H1 (cell line): ENCODE measurements around the gene CLUH. TPM values are rescaled to one million over a fixed set of nuclear protein-coding genes. Genes with fewer than 3 reads are reported as not detected.

Source experiments
- POLR2AphosphoS5 ChIP-seq: IDR thresholded peaks from 2 replicates; pipeline ENCODE4 v1.6.1; 2011; ENCODE audit warnings: low read depth, low read length
- SIN3A ChIP-seq, 2 experiments: IDR thresholded peaks in 1 of 2; conservative IDR thresholded peaks in 1 of 2; 2 replicates each; pipeline ENCODE4 v1.6.1; 2011 to 2012; ENCODE audit warnings: low read length in 2 of 2, improper control_type of control experiment in 1 of 2, low read depth in 1 of 2, mild to moderate bottlenecking in 1 of 2
- SIRT6 ChIP-seq: IDR thresholded peaks from one replicate; pipeline ENCODE4 v1.7.1; 2012; ENCODE audit warnings: low read length, inconsistent platforms
- USF2 ChIP-seq: IDR thresholded peaks from 2 replicates; pipeline ENCODE4 v1.6.1; 2011; ENCODE audit warnings: low read length, improper control_type of control experiment
- polyA plus RNA-seq, 7 experiments: library from polyadenylated mRNA; depleted of rRNA in 3 of 7; stranded (reverse) in 5 of 7; unstranded in 2 of 7; fragments of >200 nt in 5 of 7; fragments of 200-250 nt in 2 of 7; gene quantifications; 1 replicate in 5 of 7; 2 replicates in 1 of 7; 4 replicates in 1 of 7; pipeline versions ENCODE4 v1.2.1 to v1.2.3, GENCODE V29; 2011 to 2013; ENCODE audit warnings: missing spikeins in 2 of 7, mixed read lengths in 2 of 7
- total RNA-seq: library from RNA; stranded (reverse); fragmentation: NEBNext Ultra II Directional; extraction: Animal tissue kit (Norgen Biotek cat#: 25700); gene quantifications from 2 replicates; pipeline ENCODE4 v1.2.1, GENCODE V29; 2021

Gene CLUH
- total and polyA plus RNA-seq, 2 of the 8 experiments (the other 6 are each of a cell fraction or from before 2014, with no cell fraction given), result 33.6 to 98.6 TPM

GRCh38 chr17:2723505-2723996 is 12.0 kb upstream of the CLUH start (continued):
- TF ChIP-seq SIN3A (conservative IDR thresholded peaks at IDR 0.05 in 1 of 2, IDR thresholded peaks at IDR 0.05 in 1 of 2; ENCODE audit: low read depth in 1 of 2, low read length in 2 of 2) (no peak), POLR2AphosphoS5 (no peak), SIRT6 (no peak), USF2 (no peak)
